Spinal cord (tissue), 10 donors: Measurements from ENCODE around the gene TM9SF3. TPM values are rescaled to one million over a fixed set of nuclear protein-coding genes. Genes with fewer than 3 reads are reported as not detected.

ENCODE experiments used
- DNase-seq, 6 donors: peaks; one replicate each; pipeline versions ENCODE4 v3.0.0 to v3.0.0-alpha.2; 2013 to 2015; ENCODE audit warnings: low spot score in 6 of 6, low read depth in 4 of 6
- H3K27ac ChIP-seq: one replicate; pipeline ENCODE4 v1.5.1; 2013; ENCODE audit warnings: low read depth, low read length, control low read depth
- H3K27me3 ChIP-seq: one replicate; pipeline ENCODE4 v1.6.1; 2013; ENCODE audit warnings: low read length; ENCODE audit not compliant: control insufficient read depth, insufficient read depth
- H3K36me3 ChIP-seq: one replicate; pipeline ENCODE4 v1.6.1; 2013; ENCODE audit warnings: low read length; ENCODE audit not compliant: control insufficient read depth, insufficient read depth
- H3K4me1 ChIP-seq: one replicate; pipeline ENCODE4 v1.6.1; 2013; ENCODE audit warnings: low read length; ENCODE audit not compliant: control insufficient read depth, insufficient read depth
- H3K4me3 ChIP-seq: one replicate; pipeline ENCODE4 v1.5.1; 2013; ENCODE audit warnings: low read depth, low read length, control low read depth
- H3K9me3 ChIP-seq: one replicate; pipeline ENCODE4 v1.6.1; 2013; ENCODE audit warnings: low read length; ENCODE audit not compliant: control insufficient read depth, insufficient read depth
- WGBS: methylation state at CpG from one replicate; pipeline ENCODE4 v1.1.5; 2013; ENCODE audit warnings: missing lambda C conversion rate; ENCODE audit not compliant: insufficient coverage; 5-methylcytosine and 5-hydroxymethylcytosine counted together
- polyA plus RNA-seq, 2 donors: library from polyadenylated mRNA; unstranded; fragments of 120-200 nt; gene quantifications; one replicate each; pipeline ENCODE4 v1.2.1, GENCODE V29; 2013; ENCODE audit not compliant: insufficient read length in 2 of 2
- total RNA-seq, 2 donors: library from RNA; depleted of rRNA in 1 of 2; stranded (reverse); fragments of 120-200 nt in 1 of 2; fragments of >200 nt in 1 of 2; gene quantifications; one replicate each; pipeline versions ENCODE4 v1.2.3 to v1.2.4, GENCODE V29; 2013 to 2014
- donor health status: healthy.

The TM9SF3 gene
- total and polyA plus RNA-seq, 4 donors, result 80.8 to 145 (median 107) TPM

- H3K27me3 ChIP-seq, result no peaks in the 10 kb centered on the region
- H3K36me3 ChIP-seq, result no peaks in the 10 kb centered on the region
- H3K4me1 ChIP-seq, result peaks cover 21% of the 10 kb centered on the region
- 60% methylated on average over 1 of the region's 11 CpGs for WGBS
- no peaks in the 10 kb centered on the region for H3K9me3 ChIP-seq
- DNase-seq, result no peak
- no peak overlapping the region for H3K27ac ChIP-seq
- no peak overlapping the region for H3K4me3 ChIP-seq
These were observed 32.3 kb upstream of the TM9SF3 start for GRCh38 chr10:96619120-96619519.

- 21% methylated on average over 2 of the region's 2 CpGs for WGBS
- Histone ChIP-seq H3K36me3 (no peaks in the 10 kb centered on the region), H3K9me3 (no peaks in the 10 kb centered on the region), H3K27ac (no peak overlapping the region), H3K4me1 (peaks cover 21% of the 10 kb centered on the region), H3K27me3 (no peaks in the 10 kb centered on the region), H3K4me3 (no peak overlapping the region)
- peak in 4 of 6 donors; percentile 43 to 85 (median 74) for DNase-seq
These were observed 31.8 kb upstream of the TM9SF3 start for GRCh38 chr10:96618653-96619052.

DNA sequence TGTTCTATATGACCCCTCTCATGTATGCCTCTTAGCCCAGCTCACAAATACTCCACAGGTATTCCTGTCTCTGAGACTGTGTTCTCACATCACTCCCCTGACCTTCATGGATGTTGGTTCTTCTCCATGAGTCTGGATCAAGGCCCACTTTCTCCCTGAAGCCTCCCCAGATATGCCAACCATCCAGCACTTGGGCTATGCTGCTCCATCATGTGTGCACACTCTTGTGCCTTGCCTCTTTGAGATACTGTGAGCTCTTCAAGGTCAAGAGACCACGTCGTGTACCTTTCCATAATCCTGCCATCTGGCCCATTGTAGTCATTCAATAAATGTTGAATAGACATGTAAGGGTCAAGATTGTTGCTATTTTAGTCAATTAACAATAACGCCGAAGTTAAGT lies 30.1 kb upstream of the TM9SF3 start:
- Histone ChIP-seq H3K4me3 (no peak overlapping the region), H3K9me3 (no peaks in the 10 kb centered on the region), H3K36me3 (no peaks in the 10 kb centered on the region), H3K4me1 (peaks cover 21% of the 10 kb centered on the region), H3K27ac (no peak overlapping the region), H3K27me3 (no peaks in the 10 kb centered on the region)
- 83% methylated on average over 2 of the region's 4 CpGs for WGBS
- no peak for DNase-seq

DNA sequence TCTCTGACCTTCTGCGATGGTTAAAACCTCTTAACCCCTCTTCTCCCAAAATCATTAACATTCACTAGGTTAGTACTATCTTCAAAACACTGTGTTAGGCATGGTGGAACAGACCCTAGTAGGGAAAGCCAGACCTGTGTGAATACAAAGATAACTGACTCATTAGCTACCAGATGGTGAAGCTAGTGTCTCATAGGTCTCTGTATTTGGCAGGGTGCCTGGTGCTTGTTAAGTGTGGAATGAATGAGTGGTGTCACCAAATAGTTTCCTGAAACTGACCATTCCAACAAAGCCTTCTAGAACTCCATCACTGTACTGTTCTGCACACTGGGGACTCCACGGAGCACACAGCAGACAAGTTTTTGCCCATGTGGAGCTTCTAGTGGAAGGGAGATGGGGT lies 27.7 kb upstream of the TM9SF3 start:
- WGBS, result no CpG with 5 or more reads among the region's 2 CpGs
- Histone ChIP-seq H3K36me3 (no peaks in the 10 kb centered on the region), H3K27me3 (no peaks in the 10 kb centered on the region), H3K9me3 (no peaks in the 10 kb centered on the region), H3K27ac (no peak overlapping the region), H3K4me3 (no peak overlapping the region), H3K4me1 (peaks cover 21% of the 10 kb centered on the region)
- no peak for DNase-seq

DNA sequence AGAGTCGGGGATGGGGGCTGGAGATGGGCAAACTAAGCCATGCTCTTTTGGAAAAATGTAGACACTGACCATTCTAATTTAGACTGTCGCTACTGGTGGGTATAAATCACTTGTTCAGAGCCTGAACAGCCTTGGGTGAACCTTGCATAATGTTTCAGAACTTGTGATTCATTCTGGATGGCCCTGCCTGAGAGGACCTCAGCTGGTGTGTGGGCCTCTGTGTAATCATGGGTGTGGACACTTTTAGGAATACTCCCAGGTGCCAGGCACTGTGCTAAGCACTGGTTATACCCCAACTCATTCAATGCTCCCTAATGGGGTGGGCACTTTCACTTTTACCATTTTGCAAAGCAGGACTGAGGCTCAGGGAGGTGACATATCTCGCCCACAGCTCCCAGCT lies 26.8 kb upstream of the TM9SF3 start:
- H3K36me3 ChIP-seq, result no peaks in the 10 kb centered on the region
- H3K27ac ChIP-seq, result no peak overlapping the region
- no peaks in the 10 kb centered on the region for H3K27me3 ChIP-seq
- peaks cover 15% of the 10 kb centered on the region for H3K4me1 ChIP-seq
- H3K4me3 ChIP-seq, result no peak overlapping the region
- DNase-seq, result no peak
- WGBS, result 93% methylated on average over 3 of the region's 3 CpGs
- H3K9me3 ChIP-seq, result no peaks in the 10 kb centered on the region

DNA sequence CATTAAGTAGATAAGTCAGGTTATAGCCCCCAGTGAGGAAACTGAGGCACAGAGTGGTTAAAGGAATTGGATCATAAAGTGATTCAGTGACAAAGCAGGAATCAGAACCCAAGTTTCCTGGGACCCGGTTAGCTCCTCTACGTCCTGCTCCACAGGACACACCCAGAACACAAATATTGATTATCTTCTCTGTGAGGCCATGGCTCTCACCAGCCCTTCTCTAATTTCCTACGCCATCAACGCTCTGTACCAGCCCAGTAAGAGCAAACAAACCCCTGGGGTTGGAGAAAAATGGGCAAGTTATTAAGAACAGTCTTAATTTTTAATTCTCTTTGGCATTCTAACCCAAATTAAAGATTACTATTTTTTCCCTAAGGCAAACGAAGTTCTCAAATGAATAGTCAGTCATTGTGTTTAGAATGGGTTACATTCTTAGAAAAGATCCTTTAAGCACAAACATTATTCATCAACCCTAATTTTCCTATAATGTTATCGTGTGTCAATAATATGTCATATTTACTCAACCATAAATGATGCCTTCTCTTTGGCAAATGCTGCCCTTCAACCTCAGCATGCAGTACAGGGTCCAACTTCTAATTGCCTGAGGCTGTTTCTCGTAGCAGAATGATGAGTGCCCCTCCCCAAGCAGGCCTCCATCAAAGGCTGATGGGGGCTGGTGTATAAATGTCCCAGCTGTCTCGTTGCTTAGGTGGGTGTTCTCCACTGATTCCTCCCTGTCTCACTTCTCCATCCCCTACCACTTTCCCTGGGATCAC lies 25.4 kb upstream of the TM9SF3 start:
- Histone ChIP-seq H3K27ac (no peak overlapping the region), H3K4me1 (peaks cover 10% of the 10 kb centered on the region), H3K36me3 (no peaks in the 10 kb centered on the region), H3K9me3 (no peaks in the 10 kb centered on the region), H3K4me3 (no peak overlapping the region), H3K27me3 (no peaks in the 10 kb centered on the region)
- WGBS, result 94% methylated on average over 2 of the region's 8 CpGs
- DNase-seq, result no peak

GRCh38 chr10:96610817-96611216 lies 24.0 kb upstream of the TM9SF3 start:
- no peak overlapping the region for H3K4me3 ChIP-seq
- no peak for DNase-seq
- 91% methylated on average over 3 of the region's 6 CpGs for WGBS
- H3K27me3 ChIP-seq, result no peaks in the 10 kb centered on the region
- no peaks in the 10 kb centered on the region for H3K36me3 ChIP-seq
- no peak overlapping the region for H3K27ac ChIP-seq
- no peaks in the 10 kb centered on the region for H3K9me3 ChIP-seq
- H3K4me1 ChIP-seq, result peaks cover 9% of the 10 kb centered on the region

DNA sequence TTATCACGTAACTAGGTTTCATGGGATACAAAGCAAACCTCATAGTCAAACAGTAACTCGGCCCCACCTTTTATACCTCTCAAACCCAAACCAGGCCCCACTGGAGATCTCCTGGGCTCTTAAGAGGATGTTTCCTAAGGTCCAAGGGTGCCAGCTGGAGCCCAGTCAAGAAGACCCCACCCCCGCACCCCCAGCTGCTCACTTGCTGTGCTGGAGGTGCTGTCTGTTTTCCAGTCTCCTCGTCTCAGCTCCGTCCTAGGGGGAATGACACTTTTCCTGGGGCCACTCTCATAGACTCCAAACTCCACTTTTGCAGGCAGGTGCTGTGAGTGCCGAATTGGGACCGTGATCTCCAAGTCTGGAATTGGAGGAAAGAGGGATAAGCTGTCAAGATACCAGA lies 22.7 kb upstream of the TM9SF3 start:
- Histone ChIP-seq H3K4me3 (no peak overlapping the region), H3K27ac (no peak overlapping the region), H3K9me3 (no peaks in the 10 kb centered on the region), H3K36me3 (no peaks in the 10 kb centered on the region), H3K4me1 (peaks cover 9% of the 10 kb centered on the region), H3K27me3 (no peaks in the 10 kb centered on the region)
- DNase-seq, result no peak
- 90% methylated on average over 4 of the region's 7 CpGs for WGBS

DNA sequence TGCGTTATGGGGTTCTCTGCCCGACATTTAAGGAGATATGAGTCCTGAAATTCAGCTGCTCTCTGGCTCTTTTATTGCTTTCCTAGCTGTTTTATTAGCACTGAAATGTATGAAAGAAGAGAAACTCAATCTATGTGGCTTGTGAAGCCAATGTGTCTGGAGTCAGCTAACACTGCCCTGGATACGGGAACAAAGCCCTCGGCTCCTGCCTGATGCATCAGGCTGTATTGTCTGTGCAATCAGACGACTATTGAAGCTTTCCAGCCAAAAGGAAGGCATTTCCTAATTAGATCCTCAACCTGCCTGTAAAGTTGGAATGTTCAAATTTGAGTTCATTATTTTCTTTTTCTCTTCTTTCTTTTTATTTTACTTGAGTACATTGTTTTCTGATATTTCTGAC lies 22.0 kb upstream of the TM9SF3 start:
- Histone ChIP-seq H3K27ac (no peak overlapping the region), H3K27me3 (no peaks in the 10 kb centered on the region), H3K9me3 (no peaks in the 10 kb centered on the region), H3K36me3 (no peaks in the 10 kb centered on the region), H3K4me3 (no peak overlapping the region), H3K4me1 (peaks cover 9% of the 10 kb centered on the region)
- WGBS, result 25% methylated on average over 2 of the region's 5 CpGs
- peak in 1 of 6 donors; percentile 46 for DNase-seq

GRCh38 chr10:96608262-96608661 lies 21.4 kb upstream of the TM9SF3 start:
- no peak overlapping the region for H3K4me3 ChIP-seq
- H3K9me3 ChIP-seq, result no peaks in the 10 kb centered on the region
- WGBS, result no CpG with 5 or more reads among the region's 3 CpGs
- H3K27ac ChIP-seq, result no peak overlapping the region
- H3K36me3 ChIP-seq, result no peaks in the 10 kb centered on the region
- DNase-seq, result no peak
- no peaks in the 10 kb centered on the region for H3K27me3 ChIP-seq
- H3K4me1 ChIP-seq, result peaks cover 9% of the 10 kb centered on the region
